H1 (cell line): ENCODE results near the gene CNOT9.

Source experiments
- ATF2 ChIP-seq: IDR thresholded peaks from 2 replicates; pipeline ENCODE4 v1.6.1; 2012; ENCODE audit warnings: low read length, inconsistent platforms
- EZH2 ChIP-seq: fragments of 200-600 bp; sonication (generic); IDR thresholded peaks from 2 replicates; pipeline ENCODE4 v1.7.1; 2012; ENCODE audit warnings: low read depth, mild to moderate bottlenecking, moderate library complexity, low read length, inconsistent platforms; ENCODE audit not compliant: severe bottlenecking
- JUN ChIP-seq: IDR thresholded peaks from 2 replicates; pipeline ENCODE4 v1.6.1; 2011; ENCODE audit warnings: low read depth, mild to moderate bottlenecking, improper control_type of control experiment, low read length
- KDM4A ChIP-seq: IDR thresholded peaks from one replicate; pipeline ENCODE4 v1.7.1; 2012; ENCODE audit warnings: low read depth, mild to moderate bottlenecking, moderate library complexity, low read length, inconsistent platforms; ENCODE audit not compliant: severe bottlenecking
- POLR2A ChIP-seq, 2 experiments: IDR thresholded peaks; 1 replicate in 1 of 2; 2 replicates in 1 of 2; pipeline ENCODE4 v1.6.1; 2011; ENCODE audit warnings: low read depth in 2 of 2, low read length in 2 of 2, mild to moderate bottlenecking in 2 of 2; ENCODE audit errors: control extremely low read depth in 1 of 2
- SIX5 ChIP-seq: IDR thresholded peaks from 2 replicates; pipeline ENCODE4 v1.6.1; 2011; ENCODE audit warnings: mild to moderate bottlenecking, low read depth, low read length
- SRF ChIP-seq: IDR thresholded peaks from 2 replicates; pipeline ENCODE4 v1.6.1; 2011; ENCODE audit warnings: mild to moderate bottlenecking, low read depth, low read length, moderate library complexity
- TAF1 ChIP-seq: IDR thresholded peaks from 2 replicates; pipeline ENCODE4 v1.6.1; 2011; ENCODE audit warnings: mild to moderate bottlenecking, low read depth, low read length
- YY1 ChIP-seq: IDR thresholded peaks from 2 replicates; pipeline ENCODE4 v1.6.1; 2011; ENCODE audit warnings: low read depth, mild to moderate bottlenecking, low read length
- TF ChIP-seq, protein P1 (sequence below), 3 experiments: IDR thresholded peaks; 1 replicate in 2 of 3; 2 replicates in 1 of 3; pipeline versions ENCODE4 v1.5.1 to v1.6.1; 2011; ENCODE audit warnings: low read length in 3 of 3, mild to moderate bottlenecking in 3 of 3, inconsistent platforms in 2 of 3, low read depth in 1 of 3, moderate library complexity in 1 of 3; ENCODE audit not compliant: insufficient read depth in 1 of 3; ENCODE audit errors: control extremely low read depth in 1 of 3

GRCh38 chr2:218558986-218559385 lies 9.7 kb upstream of the CNOT9 start:
- TF ChIP-seq, protein P1, sequence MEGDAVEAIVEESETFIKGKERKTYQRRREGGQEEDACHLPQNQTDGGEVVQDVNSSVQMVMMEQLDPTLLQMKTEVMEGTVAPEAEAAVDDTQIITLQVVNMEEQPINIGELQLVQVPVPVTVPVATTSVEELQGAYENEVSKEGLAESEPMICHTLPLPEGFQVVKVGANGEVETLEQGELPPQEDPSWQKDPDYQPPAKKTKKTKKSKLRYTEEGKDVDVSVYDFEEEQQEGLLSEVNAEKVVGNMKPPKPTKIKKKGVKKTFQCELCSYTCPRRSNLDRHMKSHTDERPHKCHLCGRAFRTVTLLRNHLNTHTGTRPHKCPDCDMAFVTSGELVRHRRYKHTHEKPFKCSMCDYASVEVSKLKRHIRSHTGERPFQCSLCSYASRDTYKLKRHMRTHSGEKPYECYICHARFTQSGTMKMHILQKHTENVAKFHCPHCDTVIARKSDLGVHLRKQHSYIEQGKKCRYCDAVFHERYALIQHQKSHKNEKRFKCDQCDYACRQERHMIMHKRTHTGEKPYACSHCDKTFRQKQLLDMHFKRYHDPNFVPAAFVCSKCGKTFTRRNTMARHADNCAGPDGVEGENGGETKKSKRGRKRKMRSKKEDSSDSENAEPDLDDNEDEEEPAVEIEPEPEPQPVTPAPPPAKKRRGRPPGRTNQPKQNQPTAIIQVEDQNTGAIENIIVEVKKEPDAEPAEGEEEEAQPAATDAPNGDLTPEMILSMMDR (IDR thresholded peaks at IDR 0.05; ENCODE audit: control extremely low read depth in 1 of 3, insufficient read depth in 1 of 3, low read depth in 1 of 3, low read length in 3 of 3): no peak
- TF ChIP-seq YY1 (no peak), ATF2 (no peak), TAF1 (no peak), SRF (no peak), SIX5 (no peak), POLR2A (IDR thresholded peaks at IDR 0.05; ENCODE audit: control extremely low read depth in 1 of 2, low read depth in 2 of 2, low read length in 2 of 2) (no peak), JUN (no peak), EZH2 (no peak), KDM4A (no peak)
